ENCODE results near the gene SLC4A3. TPM values are rescaled to one million over a fixed set of nuclear protein-coding genes. Genes with fewer than 3 reads are reported as not detected.

SLC4A3 gene
- total and polyA plus RNA-seq, 2 of the 8 experiments (the other 6 are each of a cell fraction or from before 2014, with no cell fraction given), result 4.8 to 7.4 TPM

GRCh38 chr2:219616550-219616949 lies 10.9 kb upstream of the SLC4A3 start:
- no peak for DNase-seq (ENCODE audit: low read depth in 1 of 2, low spot score in 2 of 2)
- H3K14ac ChIP-seq (ENCODE audit: insufficient read length), result no peak overlapping the region
- no peak overlapping the region for H2BK15ac ChIP-seq (ENCODE audit: low read length)
- no peak overlapping the region for H3K23ac ChIP-seq (ENCODE audit: insufficient read length)
- FAIRE-seq, result no peak
- H2BK12ac ChIP-seq (ENCODE audit: low read depth, low read length), result no peak overlapping the region
- no peak overlapping the region for H2BK120ac ChIP-seq (replicated peaks; ENCODE audit: low read depth, low read length)
- POLR2A ChIA-PET (ENCODE audit: partially characterized antibody), result interaction anchor here (0.6 to 1.6 kb wide), 5 partner anchors 8 to 75 kb away, joined by 3 to 5 read pairs (median 4); partner anchors contain the start of genes INHA and OBSL1
- H3K36me3 ChIP-seq (ENCODE audit: control insufficient read depth in 2 of 4, insufficient read depth in 4 of 4, low read length in 3 of 4), result peaks cover 0 to 6% (median 0%) of the 10 kb centered on the region in 4 experiments; a peak in 3 of 8 replicates
- no peak overlapping the region for H2BK5ac ChIP-seq (ENCODE audit: low read depth, low read length)
- no peaks in the 10 kb centered on the region for H3K23me2 ChIP-seq (ENCODE audit: low read depth, low read length)
- H4K20me1 ChIP-seq (replicated peaks in 1 of 2; ENCODE audit: control insufficient read depth in 1 of 2, insufficient read depth in 2 of 2, low read length in 2 of 2), result peaks cover 0 to 2% of the 10 kb centered on the region in 2 experiments
- TF ChIP-seq SP2 (IDR thresholded peaks at IDR 0.05; ENCODE audit: low read length) (no peak), CTBP2 (IDR thresholded peaks at IDR 0.05; ENCODE audit: borderline replicate concordance, insufficient read depth, insufficient read length, low read length) (no peak), SUZ12 (IDR thresholded peaks at IDR 0.05; ENCODE audit: low read length) (no peak), POLR2AphosphoS5 (IDR thresholded peaks at IDR 0.05; ENCODE audit: low read depth, low read length) (no peak), BRCA1 (IDR thresholded peaks at IDR 0.05; ENCODE audit: low read depth, low read length) (no peak), YY1 (IDR thresholded peaks at IDR 0.05; ENCODE audit: low read depth, low read length) (no peak)
- no peaks in the 10 kb centered on the region; a peak in 1 of 7 replicates for H3K4me1 ChIP-seq (replicated peaks in 1 of 4; ENCODE audit: control insufficient read depth in 3 of 4, insufficient read depth in 4 of 4, low read length in 3 of 4)
- H3K4me2 ChIP-seq (ENCODE audit: insufficient read depth in 1 of 2, low read depth in 2 of 2, low read length in 2 of 2), result no peak overlapping the region
- no peaks in the 10 kb centered on the region for H3K27me3 ChIP-seq (replicated peaks in 1 of 4; ENCODE audit: control insufficient read depth in 3 of 4, extremely low read depth in 1 of 4, insufficient read depth in 3 of 4, low read length in 3 of 4)
- H3K79me2 ChIP-seq (ENCODE audit: control insufficient read depth in 1 of 2, insufficient read depth in 2 of 2, low read length in 2 of 2), result no peaks in the 10 kb centered on the region
- H4K91ac ChIP-seq (replicated peaks; ENCODE audit: insufficient read length, low read length), result no peak overlapping the region
- no peaks in the 10 kb centered on the region for H3K9me3 ChIP-seq (ENCODE audit: insufficient read depth in 2 of 2, low read depth in 1 of 2, low read length in 1 of 2)
- H3K56ac ChIP-seq (replicated peaks; ENCODE audit: insufficient read length, low read depth, low read length), result no peak overlapping the region
- CTCF ChIA-PET (ENCODE audit: partially characterized antibody), result interaction anchor here (1.2 to 18.7 kb wide), 8 partner anchors 9 to 86 kb away, joined by 3 to 356 read pairs (median 4); partner anchors contain the start of gene SLC4A3
- no peak overlapping the region for H4K5ac ChIP-seq (ENCODE audit: insufficient read length, low read depth, low read length)
- H3K18ac ChIP-seq (ENCODE audit: extremely low read depth, low read length), result no peak overlapping the region
- H3K27ac ChIP-seq (ENCODE audit: low read depth, low read length), result no peak overlapping the region
- no peak overlapping the region for H3K9ac ChIP-seq (replicated peaks in 1 of 4; ENCODE audit: extremely low read depth in 1 of 4, low read depth in 3 of 4, low read length in 3 of 4)
- H2AK5ac ChIP-seq (ENCODE audit: low read depth, low read length), result no peak overlapping the region
- WGBS, 2 experiments (ENCODE audit: extremely low coverage in 1 of 2, insufficient coverage in 1 of 2, insufficient read length in 1 of 2, insufficient replicate concordance in 2 of 2, low coverage in 1 of 2, low lambda C conversion rate in 2 of 2, missing lambda C conversion rate in 1 of 2), result 94% methylated on average over 4 of the region's 4 CpGs; no CpG with 5 or more reads in 1 of the 2 experiments
- H3K4me3 ChIP-seq (ENCODE audit: extremely low read depth in 1 of 4, insufficient read depth in 2 of 4, low read depth in 3 of 4, low read length in 4 of 4), result no peak overlapping the region
- no peak overlapping the region for H2AFZ ChIP-seq (ENCODE audit: low read length)
- no peak overlapping the region for H3K4ac ChIP-seq (replicated peaks; ENCODE audit: insufficient read length, low read depth, low read length)
- H2BK20ac ChIP-seq (ENCODE audit: low read length), result no peak overlapping the region
- H3K79me1 ChIP-seq (ENCODE audit: low read depth, low read length), result no peaks in the 10 kb centered on the region; the same call in 1 of the 2 replicates
- H4K8ac ChIP-seq (ENCODE audit: extremely low read depth, insufficient read depth, low read length), result no peak overlapping the region; the same call in 1 of the 2 replicates
